K562 (cell line): ENCODE measurements around the gene RXRA. TPM values are rescaled to one million over a fixed set of nuclear protein-coding genes. Genes with fewer than 3 reads are reported as not detected.
A peak's percentile ranks its signal among the peaks of the same experiment; 100 is the strongest.

Experiments
- BACH1 ChIP-seq: fragments of 200-800 bp; sonication (Bioruptor generic); IDR thresholded peaks from 2 replicates; pipeline ENCODE4 v1.6.1; 2016; ENCODE audit warnings: missing genetic modification characterization, missing compliant biosample characterization
- BCOR ChIP-seq: fragments of 450-650 bp; IDR thresholded peaks from 2 replicates; pipeline ENCODE4 v1.6.1; 2016
- CTBP1 ChIP-seq: fragments of 450-650 bp; IDR thresholded peaks from 2 replicates; pipeline ENCODE4 v1.6.1; 2016; ENCODE audit warnings: borderline replicate concordance
- ETV1 ChIP-seq: fragments of 450-650 bp; conservative IDR thresholded peaks from 2 replicates; pipeline ENCODE4 v1.6.1; 2016; ENCODE audit warnings: missing genetic modification characterization, control low read depth, low read depth, missing compliant biosample characterization
- FOXJ2 ChIP-seq: fragments of 200-800 bp; sonication (Bioruptor generic); IDR thresholded peaks from 2 replicates; pipeline ENCODE4 v1.6.1; 2016; ENCODE audit warnings: missing genetic modification characterization, missing compliant biosample characterization
- GTF2E2 ChIP-seq: fragments of 200-800 bp; sonication (Bioruptor generic); IDR thresholded peaks from 2 replicates; pipeline ENCODE4 v1.6.1; 2016; ENCODE audit warnings: missing genetic modification characterization, missing compliant biosample characterization
- HMG20A ChIP-seq: fragments of 450-650 bp; formaldehyde crosslinking; conservative IDR thresholded peaks from 2 replicates; pipeline ENCODE4 v1.4.0; 2020; ENCODE audit warnings: mild to moderate bottlenecking, mixed read lengths
- HMGN3 ChIP-seq: IDR thresholded peaks from 2 replicates; pipeline ENCODE4 v1.6.1; 2011; ENCODE audit warnings: borderline replicate concordance, low read depth, mild to moderate bottlenecking, mixed read lengths, low read length; ENCODE audit not compliant: insufficient read length; ENCODE audit errors: extremely low read depth
- L3MBTL2 ChIP-seq: fragments of 450-650 bp; IDR thresholded peaks from 2 replicates; pipeline ENCODE4 v1.6.1; 2016; ENCODE audit warnings: mild to moderate bottlenecking, moderate library complexity
- MTF1 ChIP-seq: fragments of 250-450 bp; sonication (Bioruptor Pico); IDR thresholded peaks from 2 replicates; pipeline ENCODE4 v1.9.0; 2021; ENCODE audit warnings: moderate library complexity, mild to moderate bottlenecking, inconsistent platforms, borderline replicate concordance
- NBN ChIP-seq: fragments of 450-650 bp; IDR thresholded peaks from 2 replicates; pipeline ENCODE4 v1.6.1; 2016; ENCODE audit warnings: low read depth, mild to moderate bottlenecking
- NEUROD1 ChIP-seq: fragments of 150-350 bp; IDR thresholded peaks from 2 replicates; pipeline ENCODE4 v1.6.1; 2014; ENCODE audit warnings: borderline replicate concordance, low read length, low read depth; ENCODE audit not compliant: partially characterized antibody
- NFE2 ChIP-seq: IDR thresholded peaks from 2 replicates; pipeline ENCODE4 v1.6.1; 2014; ENCODE audit warnings: antibody characterized with exemption, low read depth
- NFIC ChIP-seq: fragments of 450-650 bp; IDR thresholded peaks from 2 replicates; pipeline ENCODE4 v1.6.1; 2017; ENCODE audit warnings: mild to moderate bottlenecking, inconsistent platforms
- NRF1 ChIP-seq, 2 experiments: fragments of 450-650 bp; IDR thresholded peaks in 1 of 2; conservative IDR thresholded peaks in 1 of 2; 2 replicates each; pipeline ENCODE4 v1.6.1; 2014; ENCODE audit warnings: mild to moderate bottlenecking in 2 of 2
- PHF20 ChIP-seq: fragments of 450-650 bp; IDR thresholded peaks from 2 replicates; pipeline ENCODE4 v1.6.1; 2018; ENCODE audit not compliant: partially characterized antibody
- PRPF4 ChIP-seq: fragments of 200-400 bp; formaldehyde crosslinking; IDR thresholded peaks from one replicate; pipeline ENCODE4 v1.6.1; 2017; ENCODE audit warnings: low read length, low read depth, mild to moderate bottlenecking; ENCODE audit not compliant: insufficient read depth, poor library complexity, severe bottlenecking
- SAP30 ChIP-seq: fragments of 200-600 bp; sonication (generic); IDR thresholded peaks from 2 replicates; pipeline ENCODE4 v1.6.1; 2012; ENCODE audit warnings: borderline replicate concordance, low read depth, mild to moderate bottlenecking, moderate library complexity, low read length, control low read depth, inconsistent platforms; ENCODE audit not compliant: insufficient read depth, poor library complexity, severe bottlenecking
- SIN3A ChIP-seq, 2 experiments: fragments of 150-350 bp in 1 of 2; IDR thresholded peaks; 2 replicates each; pipeline ENCODE4 v1.6.1; 2011 to 2016; ENCODE audit warnings: borderline replicate concordance in 2 of 2, low read depth in 2 of 2, low read length in 2 of 2, mild to moderate bottlenecking in 2 of 2, moderate library complexity in 2 of 2; ENCODE audit not compliant: control insufficient read depth in 1 of 2
- TOE1 ChIP-seq, 2 experiments: fragments of 450-650 bp in 1 of 2; sonication (generic) in 1 of 2; formaldehyde crosslinking in 1 of 2; IDR thresholded peaks; 2 replicates each; pipeline versions ENCODE4 v1.7.1 to v1.8.0; 2016 to 2022; ENCODE audit warnings: borderline replicate concordance in 2 of 2, mild to moderate bottlenecking in 2 of 2, antibody characterized with exemption in 1 of 2, inconsistent platforms in 1 of 2, low read depth in 1 of 2, missing genetic modification reagents in 1 of 2, moderate library complexity in 1 of 2
- WHSC1 ChIP-seq: IDR thresholded peaks from one replicate; pipeline ENCODE4 v1.6.1; 2012; ENCODE audit warnings: low read length, control low read depth, inconsistent platforms
- ZC3H11A ChIP-seq: IDR thresholded peaks from 2 replicates; pipeline ENCODE4 v1.6.1; 2012; ENCODE audit warnings: low read depth, low read length, improper control_type of control experiment
- polyA plus RNA-seq, 8 experiments: library from polyadenylated mRNA; depleted of rRNA in 4 of 8; stranded (reverse) in 5 of 8; unstranded in 3 of 8; fragments of >200 nt; fragmentation: Nextera tagmentation in 2 of 8; fragmentation: Illumina TruSeq in 1 of 8; extraction: Ambion mirVana in 2 of 8; extraction: Trizol in 1 of 8; gene quantifications; 2 replicates each; pipeline versions ENCODE4 v1.2.1 to v1.2.3, GENCODE V29; 2011 to 2014; ENCODE audit warnings: inconsistent platforms in 1 of 8, missing spikeins in 1 of 8
- total RNA-seq, 7 experiments: library from RNA; depleted of rRNA in 6 of 7; stranded (reverse); fragments of >200 nt in 6 of 7; fragmentation: Illumina TruSeq in 2 of 7; extraction: Trizol in 2 of 7; gene quantifications; 2 replicates each; pipeline versions ENCODE4 v1.2.1 to v1.2.3, GENCODE V29; 2011 to 2021; ENCODE audit warnings: low replicate concordance in 1 of 7
- TF ChIP-seq, protein P1 (sequence below): sonication (generic); formaldehyde crosslinking; IDR thresholded peaks from 2 replicates; pipeline ENCODE4 v1.5.0; 2020; ENCODE audit warnings: missing genetic modification reagents
- TF ChIP-seq, protein P2 (sequence below), 2 experiments: IDR thresholded peaks in 1 of 2; conservative IDR thresholded peaks in 1 of 2; 2 replicates each; pipeline ENCODE4 v1.6.1; 2016; ENCODE audit warnings: low read depth in 2 of 2, mild to moderate bottlenecking in 1 of 2, missing compliant biosample characterization in 1 of 2, missing genetic modification characterization in 1 of 2, moderate library complexity in 1 of 2

The RXRA gene
- total and polyA plus RNA-seq, 9 of the 15 experiments (the other 6 are each of a cell fraction or from before 2014, with no cell fraction given), result 0.35 to 23.6 (median 4.6) TPM

DNA sequence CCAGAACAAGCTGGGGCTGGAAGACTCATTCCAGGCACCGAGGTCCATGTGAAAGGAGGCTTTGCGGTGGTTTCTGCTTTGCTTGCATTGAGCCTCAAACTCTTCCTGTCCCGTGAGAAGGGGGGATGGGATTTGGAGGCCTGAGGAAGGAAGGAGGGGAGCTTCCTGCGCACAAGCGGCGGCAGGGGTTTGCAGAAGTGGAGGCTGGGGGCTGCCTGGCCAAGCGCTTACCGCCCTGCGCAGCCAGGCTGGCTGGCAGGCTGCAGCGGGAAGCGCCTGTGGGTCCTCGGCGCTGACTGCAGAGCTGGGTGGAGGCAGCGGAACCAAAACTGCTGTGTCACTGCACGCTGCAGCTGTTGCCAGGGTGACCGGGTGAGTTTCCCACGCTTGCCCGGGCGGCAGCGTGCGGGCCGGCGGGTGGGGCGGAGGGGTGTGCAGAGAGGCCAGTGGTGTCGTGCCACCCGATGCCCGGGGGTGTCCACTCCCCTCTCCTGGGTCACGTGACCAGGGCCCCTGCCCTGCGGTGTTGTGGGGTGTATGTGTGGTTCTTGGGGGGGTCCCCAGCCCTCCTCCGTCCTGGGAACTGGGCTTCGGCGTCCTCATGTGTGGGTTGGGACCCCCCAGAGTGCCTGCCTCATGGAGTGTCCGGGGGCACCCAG lies 81.0 kb downstream of the RXRA start (continued):
- TF ChIP-seq HMGN3, result peak; percentile 76
- TF ChIP-seq BACH1 (tag), result peak; percentile 93
- TF ChIP-seq WHSC1, result no peak
- TF ChIP-seq NBN, result 0 out of 2 replicates have a peak, but pooled peaks have one; percentile 32
- peak; percentile 45; the same call in 1 of the 2 replicates for TF ChIP-seq FOXJ2 (tag)
- TF ChIP-seq BCOR, result peak; percentile 60; the same call in 1 of the 2 replicates
- TF ChIP-seq ZC3H11A, result no peak
- peak; percentile 89 for TF ChIP-seq L3MBTL2
- peak; percentile 83 to 86 for TF ChIP-seq NRF1 (conservative IDR thresholded peaks at IDR 0.05 in 1 of 2, IDR thresholded peaks at IDR 0.05 in 1 of 2)
- no peak for TF ChIP-seq GTF2E2 (tag)
- no peak for TF ChIP-seq PRPF4
- TF ChIP-seq NFIC, result peak; percentile 8; the same call in 1 of the 2 replicates
- no peak for TF ChIP-seq HMG20A (CRISPR knock-in tag)
- TF ChIP-seq NFE2, result peak; percentile 99
- TF ChIP-seq, protein P1, sequence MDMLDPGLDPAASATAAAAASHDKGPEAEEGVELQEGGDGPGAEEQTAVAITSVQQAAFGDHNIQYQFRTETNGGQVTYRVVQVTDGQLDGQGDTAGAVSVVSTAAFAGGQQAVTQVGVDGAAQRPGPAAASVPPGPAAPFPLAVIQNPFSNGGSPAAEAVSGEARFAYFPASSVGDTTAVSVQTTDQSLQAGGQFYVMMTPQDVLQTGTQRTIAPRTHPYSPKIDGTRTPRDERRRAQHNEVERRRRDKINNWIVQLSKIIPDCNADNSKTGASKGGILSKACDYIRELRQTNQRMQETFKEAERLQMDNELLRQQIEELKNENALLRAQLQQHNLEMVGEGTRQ (CRISPR knock-in tag), result peak; percentile 61
- TF ChIP-seq, protein P2, sequence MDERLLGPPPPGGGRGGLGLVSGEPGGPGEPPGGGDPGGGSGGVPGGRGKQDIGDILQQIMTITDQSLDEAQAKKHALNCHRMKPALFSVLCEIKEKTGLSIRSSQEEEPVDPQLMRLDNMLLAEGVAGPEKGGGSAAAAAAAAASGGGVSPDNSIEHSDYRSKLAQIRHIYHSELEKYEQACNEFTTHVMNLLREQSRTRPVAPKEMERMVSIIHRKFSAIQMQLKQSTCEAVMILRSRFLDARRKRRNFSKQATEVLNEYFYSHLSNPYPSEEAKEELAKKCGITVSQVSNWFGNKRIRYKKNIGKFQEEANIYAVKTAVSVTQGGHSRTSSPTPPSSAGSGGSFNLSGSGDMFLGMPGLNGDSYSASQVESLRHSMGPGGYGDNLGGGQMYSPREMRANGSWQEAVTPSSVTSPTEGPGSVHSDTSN (CRISPR knock-in tag; IDR thresholded peaks at IDR 0.05; ENCODE audit: low read depth), result no peak
- TF ChIP-seq, protein P2 (tag; conservative IDR thresholded peaks at IDR 0.05; ENCODE audit: low read depth), result no peak
- TF ChIP-seq SAP30, result peak; percentile 90
- TF ChIP-seq PHF20, result peak; percentile 30
- peak; percentile 26 for TF ChIP-seq NEUROD1
- peak; percentile 92 to 93 for TF ChIP-seq SIN3A (IDR thresholded peaks at IDR 0.05; ENCODE audit: borderline replicate concordance in 2 of 2, control insufficient read depth in 1 of 2, low read depth in 2 of 2, low read length in 2 of 2)
- peak; percentile 50 for TF ChIP-seq ETV1
- TF ChIP-seq CTBP1, result peak; percentile 52; the same call in 1 of the 2 replicates
- no peak for TF ChIP-seq MTF1 (CRISPR knock-in tag)
- peak; percentile 86 for TF ChIP-seq TOE1 (IDR thresholded peaks at IDR 0.05; ENCODE audit: borderline replicate concordance)
- TF ChIP-seq TOE1 (CRISPR knock-in tag; IDR thresholded peaks at IDR 0.05; ENCODE audit: borderline replicate concordance, low read depth), result no peak
